GM06990 (cell line): ENCODE measurements around the gene HSD17B12.

Source experiments
- DNase-seq: peaks from one replicate; pipeline ENCODE4 v3.0.0-alpha.2; 2011; ENCODE audit not compliant: insufficient read length; ENCODE audit errors: extremely low read depth
- H3K27me3 ChIP-seq: replicated peaks from 2 replicates; pipeline ENCODE4 v1.6.0; 2011; ENCODE audit warnings: low read length; ENCODE audit not compliant: control insufficient read depth, insufficient read depth
- H3K36me3 ChIP-seq: 2 replicates; pipeline ENCODE4 v1.5.1; 2011; ENCODE audit warnings: low read length; ENCODE audit not compliant: control insufficient read depth, insufficient read depth
- H3K4me3 ChIP-seq: replicated peaks from 2 replicates; pipeline ENCODE4 v1.5.1; 2011; ENCODE audit warnings: low read depth, mild to moderate bottlenecking, control low read depth, low read length
- TF ChIP-seq, protein P1 (sequence below): IDR thresholded peaks from 2 replicates; pipeline ENCODE4 v1.5.1; 2011; ENCODE audit warnings: low read length, control low read depth, mild to moderate bottlenecking, inconsistent platforms; ENCODE audit not compliant: insufficient read depth, poor library complexity, severe bottlenecking

The HSD17B12 gene

DNA sequence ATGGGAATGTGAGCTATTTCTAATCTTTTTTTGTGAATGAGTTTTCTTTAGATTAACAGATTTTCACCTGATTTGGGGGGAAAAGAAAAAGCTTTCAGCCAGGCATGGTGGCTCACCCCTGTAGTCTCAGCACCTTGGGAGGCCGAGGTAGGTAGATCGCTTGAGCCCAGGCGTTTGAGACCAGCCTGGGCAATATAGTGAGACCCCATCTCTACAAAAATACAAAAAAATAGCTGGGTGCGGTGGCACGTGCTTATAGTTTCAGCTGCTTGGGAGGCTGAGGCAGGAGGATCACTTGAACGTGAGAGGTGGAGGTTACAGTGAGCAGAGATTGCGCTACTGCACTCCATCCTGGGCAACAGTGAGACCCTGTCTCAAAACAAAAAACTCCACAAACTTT is 92.2 kb downstream of the HSD17B12 start:
- peaks cover 3% of the 10 kb centered on the region; the same call in 1 of the 2 replicates for H3K36me3 ChIP-seq
- TF ChIP-seq, protein P1, sequence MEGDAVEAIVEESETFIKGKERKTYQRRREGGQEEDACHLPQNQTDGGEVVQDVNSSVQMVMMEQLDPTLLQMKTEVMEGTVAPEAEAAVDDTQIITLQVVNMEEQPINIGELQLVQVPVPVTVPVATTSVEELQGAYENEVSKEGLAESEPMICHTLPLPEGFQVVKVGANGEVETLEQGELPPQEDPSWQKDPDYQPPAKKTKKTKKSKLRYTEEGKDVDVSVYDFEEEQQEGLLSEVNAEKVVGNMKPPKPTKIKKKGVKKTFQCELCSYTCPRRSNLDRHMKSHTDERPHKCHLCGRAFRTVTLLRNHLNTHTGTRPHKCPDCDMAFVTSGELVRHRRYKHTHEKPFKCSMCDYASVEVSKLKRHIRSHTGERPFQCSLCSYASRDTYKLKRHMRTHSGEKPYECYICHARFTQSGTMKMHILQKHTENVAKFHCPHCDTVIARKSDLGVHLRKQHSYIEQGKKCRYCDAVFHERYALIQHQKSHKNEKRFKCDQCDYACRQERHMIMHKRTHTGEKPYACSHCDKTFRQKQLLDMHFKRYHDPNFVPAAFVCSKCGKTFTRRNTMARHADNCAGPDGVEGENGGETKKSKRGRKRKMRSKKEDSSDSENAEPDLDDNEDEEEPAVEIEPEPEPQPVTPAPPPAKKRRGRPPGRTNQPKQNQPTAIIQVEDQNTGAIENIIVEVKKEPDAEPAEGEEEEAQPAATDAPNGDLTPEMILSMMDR = no peak
- no peak for DNase-seq
- H3K4me3 ChIP-seq = no peak overlapping the region
- no peaks in the 10 kb centered on the region for H3K27me3 ChIP-seq

DNA sequence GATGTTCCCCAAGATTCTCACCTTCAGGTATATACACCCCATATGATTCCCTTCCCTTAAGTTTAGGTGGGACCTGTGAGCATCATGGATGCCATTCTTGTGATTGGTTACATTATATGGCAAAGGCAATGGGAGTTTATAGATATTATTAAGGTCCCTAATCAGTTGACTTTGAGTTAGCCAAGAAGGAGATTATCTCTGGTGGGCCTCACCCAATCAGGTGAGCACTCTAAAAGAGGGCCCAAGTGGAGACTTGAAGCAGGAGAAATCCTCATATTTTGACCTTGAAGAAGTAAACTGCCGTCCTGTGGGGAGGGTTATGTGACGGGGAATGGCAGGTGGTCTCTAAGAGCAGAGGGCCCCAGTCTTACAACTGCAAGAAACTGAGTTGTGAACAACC is 94.2 kb downstream of the HSD17B12 start:
- TF ChIP-seq, protein P1 = no peak
- DNase-seq = no peak
- Histone ChIP-seq H3K36me3 (no peaks in the 10 kb centered on the region; the same call in 1 of the 2 replicates), H3K4me3 (no peak overlapping the region), H3K27me3 (no peaks in the 10 kb centered on the region)

DNA sequence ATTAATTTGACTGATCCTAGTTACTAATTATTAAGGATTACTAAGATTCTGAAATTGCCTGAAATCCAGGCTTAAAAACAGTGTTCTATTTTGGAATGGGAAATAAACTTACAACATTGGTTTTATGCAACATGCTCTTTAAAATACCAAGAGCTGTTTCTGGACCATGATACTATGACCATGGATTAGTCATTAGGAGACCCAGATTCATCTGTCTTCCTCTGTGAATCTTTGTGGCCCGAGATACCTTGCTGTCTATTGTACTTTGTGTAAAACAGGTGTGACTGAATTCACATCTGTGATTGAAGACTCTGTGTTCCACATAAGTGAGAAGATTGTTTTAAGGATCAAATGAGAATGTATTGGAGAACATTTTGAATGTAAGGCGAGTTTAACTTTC is 98.8 kb downstream of the HSD17B12 start:
- TF ChIP-seq, protein P1 = no peak
- Histone ChIP-seq H3K27me3 (no peaks in the 10 kb centered on the region), H3K36me3 (no peaks in the 10 kb centered on the region), H3K4me3 (no peak overlapping the region)
- DNase-seq = no peak

DNA sequence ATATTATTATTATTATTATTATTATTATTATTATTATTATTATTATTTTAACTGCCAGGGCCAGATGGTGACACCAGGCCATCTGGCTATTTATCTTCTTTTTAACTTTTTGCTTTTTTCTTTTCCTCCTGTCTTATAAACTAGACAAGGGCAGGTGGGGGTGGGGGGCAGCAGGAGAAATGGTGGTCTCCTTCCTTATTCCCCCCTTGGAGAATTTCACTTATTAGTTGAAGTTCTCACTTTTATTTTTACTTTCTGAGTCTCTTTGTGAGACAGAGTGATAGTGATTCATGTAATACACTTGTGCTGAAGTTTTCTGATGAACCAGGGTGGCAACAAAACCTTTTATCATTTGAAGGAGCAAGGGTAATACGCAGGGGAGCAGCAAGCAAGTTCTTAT is 103.8 kb downstream of the HSD17B12 start:
- TF ChIP-seq, protein P1 = no peak
- DNase-seq = no peak
- H3K4me3 ChIP-seq = no peak overlapping the region
- H3K27me3 ChIP-seq = no peaks in the 10 kb centered on the region
- peaks cover 3% of the 10 kb centered on the region for H3K36me3 ChIP-seq

DNA sequence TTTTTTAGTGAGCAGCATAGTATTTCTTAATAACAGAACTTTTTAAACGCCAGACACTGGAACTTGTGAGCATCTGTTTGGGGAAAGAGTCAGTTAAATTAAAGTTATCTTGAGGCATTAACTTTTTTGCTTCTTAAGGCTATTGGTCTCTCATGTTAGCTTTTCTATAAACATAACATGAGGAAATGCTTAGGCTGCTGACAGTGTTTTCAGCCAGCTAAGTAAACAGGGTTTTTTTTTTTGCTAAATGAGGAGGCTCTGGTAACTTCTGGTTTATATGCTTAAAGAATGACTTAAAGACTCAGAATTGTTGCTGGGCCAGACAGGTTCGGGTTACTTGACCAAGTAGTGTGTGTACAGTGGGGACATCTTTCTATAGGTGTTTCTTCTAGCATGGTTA is 104.3 kb downstream of the HSD17B12 start:
- Histone ChIP-seq H3K27me3 (no peaks in the 10 kb centered on the region), H3K36me3 (peaks cover 4% of the 10 kb centered on the region), H3K4me3 (no peak overlapping the region)
- DNase-seq = no peak
- TF ChIP-seq, protein P1 = no peak

DNA sequence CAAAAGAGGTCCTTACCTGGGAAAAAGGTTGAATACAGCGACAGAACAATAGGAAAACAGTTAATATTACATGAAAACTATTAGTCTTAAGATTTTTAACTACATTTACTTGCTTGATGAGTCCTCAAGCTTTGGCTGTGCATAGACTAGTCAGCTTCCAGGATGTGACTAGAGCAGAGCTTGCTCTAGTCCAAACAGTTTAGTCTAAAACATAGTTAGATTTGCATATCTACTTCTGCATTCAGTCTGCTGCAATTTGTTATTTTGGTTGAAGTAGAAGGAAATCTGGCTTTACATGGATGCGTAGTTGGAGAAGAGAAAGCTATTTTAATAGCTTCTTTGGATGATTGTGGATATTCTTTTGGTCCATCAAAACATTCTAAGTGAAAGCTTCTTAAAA is 104.8 kb downstream of the HSD17B12 start:
- Histone ChIP-seq H3K36me3 (peaks cover 4% of the 10 kb centered on the region), H3K27me3 (no peaks in the 10 kb centered on the region), H3K4me3 (no peak overlapping the region)
- TF ChIP-seq, protein P1 = no peak
- DNase-seq = no peak
